ENCODE results near the gene UCN2.
A peak's percentile ranks its signal among the peaks of the same experiment; 100 is the strongest.

GRCh38 chr3:48609088-48610005 lies 45.8 kb upstream of the UCN2 start, which contains the start of gene UQCRC1:
- TF ChIP-seq CTCF (IDR thresholded peaks at IDR 0.05) (peak; percentile 44; the same call in 2 of the 3 replicates), REST (IDR thresholded peaks at IDR 0.05) (no peak), POLR2A (IDR thresholded peaks at IDR 0.05; ENCODE audit: low read length) (peak; percentile 89)

Data from A549 (cell line).